Coronary artery (tissue), 2 donors: Measurements from ENCODE around the gene MITF.

Source experiments
- DNase-seq: peaks from one replicate; pipeline ENCODE4 v3.0.0-alpha.2; 2017; ENCODE audit warnings: low spot score
- H3K27ac ChIP-seq, 2 donors: fragments of 200-600 bp; sonication (generic); one replicate each; pipeline ENCODE4 v1.5.1; 2016 to 2019
- H3K4me3 ChIP-seq: fragments of 200-600 bp; sonication (generic); 2 replicates; pipeline ENCODE4 v1.5.1; 2016; ENCODE audit warnings: mild to moderate bottlenecking, moderate library complexity
- TF ChIP-seq, protein P1 (sequence below): fragments of 200-600 bp; sonication (generic); IDR thresholded peaks from one replicate; pipeline ENCODE4 v1.5.1; 2019; ENCODE audit warnings: antibody characterized with exemption

Gene MITF

DNA sequence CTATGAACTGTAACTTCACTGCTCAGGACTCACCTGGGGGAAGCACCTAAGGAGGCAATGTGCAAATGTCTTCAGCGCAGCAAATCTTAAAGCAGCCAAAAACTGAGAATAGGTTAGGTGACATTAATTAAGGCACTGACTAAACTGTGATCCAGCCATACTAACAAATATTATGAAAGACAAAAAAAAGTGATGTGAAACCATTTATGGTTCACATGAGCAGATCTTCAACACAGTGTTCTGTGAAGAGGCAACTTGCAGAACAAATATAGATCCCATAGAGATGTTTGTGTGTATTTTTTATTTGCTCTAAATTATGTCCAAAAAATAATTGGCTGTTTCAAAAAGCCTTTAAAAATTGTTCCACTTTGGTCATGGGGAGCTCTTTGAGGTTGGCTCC lies 24.1 kb upstream of the MITF start:
- TF ChIP-seq, protein P1, sequence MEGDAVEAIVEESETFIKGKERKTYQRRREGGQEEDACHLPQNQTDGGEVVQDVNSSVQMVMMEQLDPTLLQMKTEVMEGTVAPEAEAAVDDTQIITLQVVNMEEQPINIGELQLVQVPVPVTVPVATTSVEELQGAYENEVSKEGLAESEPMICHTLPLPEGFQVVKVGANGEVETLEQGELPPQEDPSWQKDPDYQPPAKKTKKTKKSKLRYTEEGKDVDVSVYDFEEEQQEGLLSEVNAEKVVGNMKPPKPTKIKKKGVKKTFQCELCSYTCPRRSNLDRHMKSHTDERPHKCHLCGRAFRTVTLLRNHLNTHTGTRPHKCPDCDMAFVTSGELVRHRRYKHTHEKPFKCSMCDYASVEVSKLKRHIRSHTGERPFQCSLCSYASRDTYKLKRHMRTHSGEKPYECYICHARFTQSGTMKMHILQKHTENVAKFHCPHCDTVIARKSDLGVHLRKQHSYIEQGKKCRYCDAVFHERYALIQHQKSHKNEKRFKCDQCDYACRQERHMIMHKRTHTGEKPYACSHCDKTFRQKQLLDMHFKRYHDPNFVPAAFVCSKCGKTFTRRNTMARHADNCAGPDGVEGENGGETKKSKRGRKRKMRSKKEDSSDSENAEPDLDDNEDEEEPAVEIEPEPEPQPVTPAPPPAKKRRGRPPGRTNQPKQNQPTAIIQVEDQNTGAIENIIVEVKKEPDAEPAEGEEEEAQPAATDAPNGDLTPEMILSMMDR: no peak
- no peak overlapping the region for H3K4me3 ChIP-seq
- no peak for DNase-seq
- no peak overlapping the region for H3K27ac ChIP-seq

DNA sequence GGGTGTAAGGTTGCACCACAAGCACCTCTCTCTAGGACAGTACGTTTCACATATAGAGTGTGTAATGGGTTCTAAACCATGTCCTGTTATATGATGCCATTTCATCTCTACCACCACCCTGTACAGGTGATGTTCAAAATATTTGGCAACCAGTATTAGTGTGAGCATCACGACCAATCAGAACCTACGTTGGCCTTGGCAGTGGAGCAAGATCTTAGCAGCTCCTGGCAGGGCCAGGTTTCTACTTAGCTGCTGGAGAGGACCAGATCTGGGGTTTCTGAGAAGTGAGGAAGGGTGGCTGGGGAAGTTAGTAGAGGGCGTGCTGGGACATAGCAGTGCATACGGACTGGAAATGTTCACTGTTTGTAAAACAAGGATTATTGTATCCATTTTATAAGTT lies 23.1 kb upstream of the MITF start:
- Histone ChIP-seq H3K4me3 (no peak overlapping the region), H3K27ac (no peak overlapping the region)
- DNase-seq: no peak
- TF ChIP-seq, protein P1: no peak

DNA sequence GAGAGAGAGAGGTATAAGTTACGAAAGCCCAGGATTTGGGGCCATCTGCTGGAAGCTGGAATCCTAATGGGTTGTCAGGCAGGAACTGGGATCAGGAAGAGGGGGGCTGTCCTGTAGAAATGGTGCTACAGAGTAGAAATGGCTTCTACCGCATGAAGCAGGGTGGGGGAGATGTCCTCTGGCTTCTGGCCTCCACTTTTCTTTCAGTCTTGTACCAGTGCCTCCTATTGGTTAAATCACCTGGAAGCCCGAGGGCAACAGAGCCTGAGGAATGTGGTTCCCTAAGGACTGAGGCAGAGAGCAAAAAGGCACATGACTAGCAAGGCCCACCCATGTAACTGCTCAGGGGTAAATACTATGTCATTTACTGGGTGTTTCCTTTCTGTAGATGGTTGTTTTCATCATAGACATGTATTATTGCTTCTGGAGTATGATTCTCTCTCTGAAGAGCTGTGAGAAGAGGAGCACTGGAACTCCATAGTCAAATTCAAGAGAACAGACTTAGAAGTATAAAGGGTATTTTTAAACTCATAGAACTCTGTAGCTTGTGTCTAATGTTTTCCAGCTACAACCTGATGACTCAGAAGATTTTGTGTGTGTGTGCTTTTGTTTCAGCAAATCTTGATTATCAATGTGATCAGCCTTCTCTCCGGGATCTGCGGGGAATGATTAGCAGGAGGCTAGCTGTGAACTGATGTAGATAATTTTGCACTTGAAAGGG lies 20.2 kb upstream of the MITF start:
- H3K27ac ChIP-seq: no peak overlapping the region
- DNase-seq: no peak
- H3K4me3 ChIP-seq: no peak overlapping the region
- TF ChIP-seq, protein P1: no peak

DNA sequence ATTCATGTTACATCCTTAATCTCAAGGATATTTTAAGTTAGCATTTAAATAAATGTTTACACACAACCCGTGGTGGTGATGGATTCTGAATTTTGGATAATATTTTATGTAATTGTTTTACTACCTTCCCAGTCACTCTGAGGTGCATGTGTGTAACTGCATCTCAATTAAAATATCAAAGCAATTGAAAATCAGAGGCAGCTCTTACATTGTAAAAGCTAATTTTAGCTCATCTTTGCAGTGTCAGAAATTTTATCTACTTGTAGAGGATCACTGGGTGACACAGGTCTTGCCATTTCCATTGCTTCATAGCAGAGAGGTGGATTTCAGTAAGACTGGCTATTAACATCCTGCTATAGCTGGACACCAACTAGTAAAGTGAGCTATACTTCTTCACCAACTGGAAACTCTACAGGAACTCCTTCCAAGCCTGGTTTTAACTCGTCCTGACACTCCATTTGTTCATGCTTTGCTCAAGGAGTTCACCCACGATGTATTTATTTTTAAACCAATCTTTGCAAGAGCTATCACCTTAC lies 19.6 kb upstream of the MITF start:
- Histone ChIP-seq H3K27ac (no peak overlapping the region), H3K4me3 (no peak overlapping the region)
- TF ChIP-seq, protein P1: no peak
- no peak for DNase-seq

DNA sequence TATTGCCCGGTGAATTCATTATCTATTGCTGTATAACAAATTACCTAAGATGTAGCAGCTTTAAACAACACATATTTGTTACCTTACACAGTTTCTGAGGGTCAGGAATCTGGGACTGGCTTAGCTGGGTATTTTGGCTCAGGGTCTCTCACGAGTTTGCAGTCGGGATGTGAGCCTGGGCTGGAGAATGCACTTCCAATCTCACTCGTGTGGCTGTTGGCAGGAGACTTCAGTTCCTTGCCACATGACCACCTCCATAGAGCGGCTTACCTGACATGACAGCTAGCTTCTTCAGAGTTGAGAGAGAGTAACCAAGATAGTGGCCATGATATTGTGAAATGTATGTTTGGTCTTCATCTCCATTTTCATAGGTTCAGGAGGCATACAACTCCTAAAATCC lies 18.4 kb upstream of the MITF start:
- Histone ChIP-seq H3K27ac (no peak overlapping the region), H3K4me3 (no peak overlapping the region)
- DNase-seq: no peak
- TF ChIP-seq, protein P1: no peak

DNA sequence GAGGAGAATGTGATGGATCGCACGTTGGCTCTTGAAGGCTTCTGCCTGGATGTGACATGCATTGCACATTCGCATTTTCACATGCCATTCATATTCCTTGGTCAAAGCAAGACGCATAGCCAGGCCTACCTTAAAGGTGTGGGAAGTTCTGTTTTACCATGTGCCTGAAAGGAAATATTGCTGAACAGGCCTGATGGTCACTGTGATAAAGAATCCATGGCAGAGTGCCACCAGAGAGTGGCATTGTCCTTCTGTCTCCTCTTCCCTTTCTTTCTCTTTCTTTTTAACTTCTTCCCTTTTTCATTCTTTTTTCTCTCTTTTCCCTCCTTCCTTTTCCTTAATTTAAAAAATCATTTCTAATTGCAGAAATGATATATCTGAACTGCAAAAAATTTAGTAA lies 15.9 kb upstream of the MITF start:
- no peak overlapping the region for H3K27ac ChIP-seq
- TF ChIP-seq, protein P1: no peak
- no peak for DNase-seq
- no peak overlapping the region for H3K4me3 ChIP-seq

DNA sequence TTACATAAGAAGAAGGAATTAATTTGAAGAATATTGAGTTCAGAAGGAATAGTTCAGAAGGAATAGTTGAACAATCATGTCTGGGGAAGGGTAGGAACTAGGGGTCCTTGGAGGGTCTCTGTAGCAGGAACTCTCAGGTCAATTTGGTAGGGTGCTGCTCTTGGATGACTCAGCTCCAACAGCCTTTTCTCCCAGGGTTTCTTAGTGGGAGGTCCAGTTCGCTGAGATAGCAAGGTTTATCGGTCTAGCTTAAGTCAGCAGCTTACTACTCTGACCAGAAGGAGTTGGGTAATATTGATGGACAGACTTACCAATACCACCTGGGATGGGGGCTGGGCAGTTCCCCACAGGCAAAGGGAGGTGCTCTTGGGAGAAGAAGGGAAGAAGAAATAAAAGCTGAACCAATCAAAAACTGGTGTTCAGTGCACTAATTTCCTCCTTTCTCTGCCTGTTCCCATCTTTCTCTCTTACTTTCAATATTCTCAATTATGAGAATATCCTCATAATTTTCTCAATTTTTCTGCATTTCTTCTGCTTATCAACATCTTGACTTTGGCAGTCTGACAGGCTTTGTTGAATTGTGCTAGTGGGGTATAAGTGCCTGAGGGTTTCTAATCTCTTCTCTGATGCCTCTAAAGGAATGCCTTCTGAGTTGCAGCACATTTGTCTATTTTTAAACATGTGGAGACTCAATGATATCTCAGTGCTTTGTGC lies 14.4 kb upstream of the MITF start:
- TF ChIP-seq, protein P1: no peak
- Histone ChIP-seq H3K27ac (no peak overlapping the region), H3K4me3 (no peak overlapping the region)
- DNase-seq: no peak
